ENCODE measurements around the gene UPF1.

DNA sequence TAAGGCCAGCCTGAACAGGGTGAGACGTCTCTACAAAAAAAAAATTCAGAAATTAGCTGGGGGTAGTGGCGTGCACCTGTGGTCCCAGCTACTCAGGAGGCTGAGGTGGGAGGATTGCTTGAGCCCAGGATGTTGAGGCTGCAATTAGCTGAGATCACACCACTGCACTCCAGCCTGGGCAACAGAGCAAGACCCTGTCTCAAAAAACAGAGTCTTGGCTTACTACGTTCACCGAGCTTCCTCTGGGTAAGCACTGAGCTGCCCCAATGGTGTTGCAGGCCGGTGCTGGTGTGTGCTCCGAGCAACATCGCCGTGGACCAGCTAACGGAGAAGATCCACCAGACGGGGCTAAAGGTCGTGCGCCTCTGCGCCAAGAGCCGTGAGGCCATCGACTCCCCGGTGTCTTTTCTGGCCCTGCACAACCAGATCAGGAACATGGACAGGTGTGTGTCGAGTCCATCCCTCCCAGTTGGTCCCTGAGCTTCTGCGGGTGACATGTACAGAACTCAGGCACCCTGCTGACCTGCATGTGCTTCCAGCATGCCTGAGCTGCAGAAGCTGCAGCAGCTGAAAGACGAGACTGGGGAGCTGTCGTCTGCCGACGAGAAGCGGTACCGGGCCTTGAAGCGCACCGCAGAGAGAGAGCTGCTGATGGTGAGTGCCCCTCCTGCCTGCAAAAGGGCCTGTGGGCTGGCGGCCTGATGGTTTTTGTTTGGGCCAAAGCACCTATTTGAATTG is 24.1 kb downstream of the UPF1 start:
- TF ChIP-seq, protein P1, sequence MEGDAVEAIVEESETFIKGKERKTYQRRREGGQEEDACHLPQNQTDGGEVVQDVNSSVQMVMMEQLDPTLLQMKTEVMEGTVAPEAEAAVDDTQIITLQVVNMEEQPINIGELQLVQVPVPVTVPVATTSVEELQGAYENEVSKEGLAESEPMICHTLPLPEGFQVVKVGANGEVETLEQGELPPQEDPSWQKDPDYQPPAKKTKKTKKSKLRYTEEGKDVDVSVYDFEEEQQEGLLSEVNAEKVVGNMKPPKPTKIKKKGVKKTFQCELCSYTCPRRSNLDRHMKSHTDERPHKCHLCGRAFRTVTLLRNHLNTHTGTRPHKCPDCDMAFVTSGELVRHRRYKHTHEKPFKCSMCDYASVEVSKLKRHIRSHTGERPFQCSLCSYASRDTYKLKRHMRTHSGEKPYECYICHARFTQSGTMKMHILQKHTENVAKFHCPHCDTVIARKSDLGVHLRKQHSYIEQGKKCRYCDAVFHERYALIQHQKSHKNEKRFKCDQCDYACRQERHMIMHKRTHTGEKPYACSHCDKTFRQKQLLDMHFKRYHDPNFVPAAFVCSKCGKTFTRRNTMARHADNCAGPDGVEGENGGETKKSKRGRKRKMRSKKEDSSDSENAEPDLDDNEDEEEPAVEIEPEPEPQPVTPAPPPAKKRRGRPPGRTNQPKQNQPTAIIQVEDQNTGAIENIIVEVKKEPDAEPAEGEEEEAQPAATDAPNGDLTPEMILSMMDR (tag by site-specific recombination; IDR thresholded peaks at IDR 0.05) = no peak
- TF ChIP-seq ZNF664 (tag by site-specific recombination; IDR thresholded peaks at IDR 0.05) (no peak), ZNF155 (tag by site-specific recombination; IDR thresholded peaks at IDR 0.05) (no peak)

Measured in HEK293 (cell line).